ENCODE measurements around the gene GRPEL1. TPM values are rescaled to one million over a fixed set of nuclear protein-coding genes. Genes with fewer than 3 reads are reported as not detected.

Gene GRPEL1
- polyA plus RNA-seq, 1 of the 3 experiments (the other 2 are of a cell fraction) = 29.8 TPM

- Histone ChIP-seq H3K9me2 (no peaks in the 10 kb centered on the region), H3F3A (replicated peaks; ENCODE audit: insufficient read depth) (peaks cover 8% of the 10 kb centered on the region), H3K4me1 (ENCODE audit: control insufficient read depth in 1 of 2, insufficient read depth in 2 of 2, low read depth in 1 of 2, low read length in 1 of 2) (peaks cover under 1 to 4% of the 10 kb centered on the region in 2 experiments; a peak in 2 of 4 replicates), H3K4me3 (ENCODE audit: low read depth in 2 of 2, low read length in 1 of 2) (no peak overlapping the region), H3K79me2 (ENCODE audit: insufficient read depth) (peaks cover 65% of the 10 kb centered on the region), H2AFZ (ENCODE audit: low read depth) (no peak overlapping the region), H3K4me2 (no peak overlapping the region), H4K20me1 (ENCODE audit: insufficient read depth) (peaks cover 29% of the 10 kb centered on the region; the same call in 1 of the 2 replicates), H3K9ac (no peak overlapping the region), H3K36me3 (replicated peaks in 1 of 2; ENCODE audit: control insufficient read depth in 1 of 2, insufficient read depth in 2 of 2, low read length in 1 of 2) (peaks cover 0 to 28% of the 10 kb centered on the region in 2 experiments), H3K9me3 (no peaks in the 10 kb centered on the region), H3K27ac (ENCODE audit: low read depth in 2 of 2, low read length in 1 of 2) (no peak overlapping the region), H3K27me3 (ENCODE audit: insufficient read depth) (no peaks in the 10 kb centered on the region)
- ChIA-PET POLR2A (no interaction called here), CTCF (interaction anchor here (0.9 to 1.3 kb wide), 3 partner anchors 8 to 144 kb away, joined by 3 to 9 read pairs (median 4); partner anchors contain the start of gene TADA2B)
- 93% methylated on average over 9 of the region's 12 CpGs for WGBS (ENCODE audit: low lambda C conversion rate)
- TF ChIP-seq POLR2AphosphoS5 (IDR thresholded peaks at IDR 0.05; ENCODE audit: low read depth, low read length) = no peak
- no peak for TF ChIP-seq CHD2 (IDR thresholded peaks at IDR 0.05; ENCODE audit: low read length, partially characterized antibody)
- TF ChIP-seq FOXJ3 (CRISPR knock-in tag; IDR thresholded peaks at IDR 0.05) = no peak
- TF ChIP-seq NFIC (IDR thresholded peaks at IDR 0.05; ENCODE audit: borderline replicate concordance) = no peak
- TF ChIP-seq, protein P1, sequence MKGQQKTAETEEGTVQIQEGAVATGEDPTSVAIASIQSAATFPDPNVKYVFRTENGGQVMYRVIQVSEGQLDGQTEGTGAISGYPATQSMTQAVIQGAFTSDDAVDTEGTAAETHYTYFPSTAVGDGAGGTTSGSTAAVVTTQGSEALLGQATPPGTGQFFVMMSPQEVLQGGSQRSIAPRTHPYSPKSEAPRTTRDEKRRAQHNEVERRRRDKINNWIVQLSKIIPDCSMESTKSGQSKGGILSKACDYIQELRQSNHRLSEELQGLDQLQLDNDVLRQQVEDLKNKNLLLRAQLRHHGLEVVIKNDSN (IDR thresholded peaks at IDR 0.05; ENCODE audit: borderline replicate concordance, low read depth) = no peak
- no peak for TF ChIP-seq MEF2A (IDR thresholded peaks at IDR 0.05; ENCODE audit: borderline replicate concordance, low read depth)
- DNase-seq = no peak
Measured at GRCh38 chr4:7051144-7051495, 16.7 kb downstream of the GRPEL1 start.

DNA sequence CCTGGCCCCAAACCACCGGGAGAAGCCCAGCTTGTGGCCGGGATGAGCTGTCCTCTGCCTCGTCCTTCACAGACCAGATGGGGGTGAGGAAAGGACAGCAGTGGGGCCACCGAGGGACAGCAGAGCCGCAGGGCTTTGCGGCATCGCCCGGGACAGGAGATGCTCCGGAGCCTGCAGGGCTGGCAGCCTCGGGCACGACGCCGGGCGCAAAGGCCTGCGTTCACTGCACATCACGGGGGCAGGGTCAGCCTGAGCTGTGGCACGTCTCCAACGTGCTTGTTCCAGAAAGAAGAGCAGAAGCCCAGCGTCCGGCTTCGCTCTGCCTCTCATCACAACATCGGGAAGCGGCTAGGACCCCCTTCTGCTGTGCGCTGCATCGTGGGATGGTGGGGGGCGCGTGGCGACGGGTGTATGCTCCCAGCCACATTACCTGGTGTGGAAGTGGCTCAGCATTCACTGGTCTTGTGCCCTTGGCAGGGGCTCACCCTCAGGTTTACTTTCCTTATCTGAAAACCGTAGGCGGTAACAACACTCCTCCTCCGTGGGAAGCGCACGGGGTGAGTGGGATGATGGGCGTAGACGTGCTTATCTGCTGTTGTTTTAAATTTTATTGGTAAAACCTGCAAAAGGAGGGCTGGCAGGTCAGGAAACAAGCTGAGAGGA, 17.3 kb downstream of the GRPEL1 start:
- POLR2A ChIA-PET = no interaction called here

DNA sequence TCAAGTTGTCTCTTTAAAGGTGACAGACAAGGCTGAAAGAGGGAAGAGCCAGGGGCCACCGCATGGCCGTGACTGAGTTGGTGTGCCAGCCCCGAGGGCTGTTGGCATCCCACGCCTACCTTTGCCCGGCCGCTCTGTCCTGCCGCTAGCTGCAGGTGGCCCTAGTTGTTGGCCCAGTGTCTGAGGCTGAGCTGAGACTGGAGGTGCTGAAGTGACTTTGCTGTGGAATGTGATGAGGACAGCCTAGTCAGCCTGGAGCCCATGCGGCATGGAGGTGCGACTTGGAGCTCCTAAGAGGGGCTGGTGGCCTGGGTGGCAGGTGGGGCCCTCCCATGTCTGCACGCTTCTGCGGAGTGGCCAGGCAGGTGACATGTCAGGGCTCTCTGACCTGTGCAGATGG, 18.1 kb downstream of the GRPEL1 start:
- no peak overlapping the region for H3K27ac ChIP-seq (ENCODE audit: low read depth in 2 of 2, low read length in 1 of 2)
- ChIA-PET POLR2A (no interaction called here), CTCF (interaction anchor here (0.7 to 1.3 kb wide), 2 partner anchors 52 to 143 kb away, joined by 3 read pairs; no protein-coding TSS in a partner anchor)
- no peaks in the 10 kb centered on the region for H3K9me3 ChIP-seq
- H3K27me3 ChIP-seq (ENCODE audit: insufficient read depth) = no peaks in the 10 kb centered on the region
- H4K20me1 ChIP-seq (ENCODE audit: insufficient read depth) = peaks cover 41% of the 10 kb centered on the region; the same call in 1 of the 2 replicates
- peaks cover 8 to 13% of the 10 kb centered on the region in 2 experiments; a peak in 2 of 4 replicates for H3K4me1 ChIP-seq (ENCODE audit: control insufficient read depth in 1 of 2, insufficient read depth in 2 of 2, low read depth in 1 of 2, low read length in 1 of 2)
- peaks cover 5% of the 10 kb centered on the region for H3F3A ChIP-seq (replicated peaks; ENCODE audit: insufficient read depth)
- no peaks in the 10 kb centered on the region for H3K9me2 ChIP-seq
- TF ChIP-seq MAX (IDR thresholded peaks at IDR 0.05; ENCODE audit: low read depth) (no peak), EP300 (IDR thresholded peaks at IDR 0.05; ENCODE audit: borderline replicate concordance in 1 of 2, low read depth in 1 of 2, low read length in 1 of 2) (no peak), CHD2 (IDR thresholded peaks at IDR 0.05; ENCODE audit: low read length, partially characterized antibody) (no peak), TAF1 (IDR thresholded peaks at IDR 0.05; ENCODE audit: borderline replicate concordance, low read depth, low read length) (no peak), RCOR1 (IDR thresholded peaks at IDR 0.05; ENCODE audit: low read length) (no peak), MEF2A (IDR thresholded peaks at IDR 0.05; ENCODE audit: borderline replicate concordance, low read depth) (no peak), NFIC (IDR thresholded peaks at IDR 0.05; ENCODE audit: borderline replicate concordance) (no peak), TEAD4 (IDR thresholded peaks at IDR 0.05; ENCODE audit: borderline replicate concordance, insufficient read depth) (no peak), FOSL2 (IDR thresholded peaks at IDR 0.05; ENCODE audit: borderline replicate concordance, low read depth) (no peak), YY1 (IDR thresholded peaks at IDR 0.05; ENCODE audit: low read depth) (no peak), RAD21 (IDR thresholded peaks at IDR 0.05; ENCODE audit: low read length) (no peak), RXRA (IDR thresholded peaks at IDR 0.05; ENCODE audit: borderline replicate concordance, low read depth) (no peak), JUND (IDR thresholded peaks at IDR 0.05) (no peak)
- TF ChIP-seq, protein P2, sequence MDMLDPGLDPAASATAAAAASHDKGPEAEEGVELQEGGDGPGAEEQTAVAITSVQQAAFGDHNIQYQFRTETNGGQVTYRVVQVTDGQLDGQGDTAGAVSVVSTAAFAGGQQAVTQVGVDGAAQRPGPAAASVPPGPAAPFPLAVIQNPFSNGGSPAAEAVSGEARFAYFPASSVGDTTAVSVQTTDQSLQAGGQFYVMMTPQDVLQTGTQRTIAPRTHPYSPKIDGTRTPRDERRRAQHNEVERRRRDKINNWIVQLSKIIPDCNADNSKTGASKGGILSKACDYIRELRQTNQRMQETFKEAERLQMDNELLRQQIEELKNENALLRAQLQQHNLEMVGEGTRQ (IDR thresholded peaks at IDR 0.05; ENCODE audit: borderline replicate concordance, low read depth, low read length) = no peak
- no peak for DNase-seq
- H3K4me3 ChIP-seq (ENCODE audit: low read depth in 2 of 2, low read length in 1 of 2) = no peak overlapping the region
- H3K9ac ChIP-seq = no peak overlapping the region
- WGBS (ENCODE audit: low lambda C conversion rate) = no CpG with 5 or more reads among the region's 11 CpGs
- H3K79me2 ChIP-seq (ENCODE audit: insufficient read depth) = peaks cover 70% of the 10 kb centered on the region
- no peak overlapping the region for H2AFZ ChIP-seq (ENCODE audit: low read depth)
- H3K36me3 ChIP-seq (replicated peaks in 1 of 2; ENCODE audit: control insufficient read depth in 1 of 2, insufficient read depth in 2 of 2, low read length in 1 of 2) = peaks cover 0 to 17% of the 10 kb centered on the region in 2 experiments
- no peak overlapping the region for H3K4me2 ChIP-seq

More for the DNA sequence above, 17.3 kb downstream of the GRPEL1 start:
- no peak overlapping the region for H3K27ac ChIP-seq (ENCODE audit: low read depth in 2 of 2, low read length in 1 of 2)
- peaks cover 8% of the 10 kb centered on the region for H3F3A ChIP-seq (replicated peaks; ENCODE audit: insufficient read depth)
- H2AFZ ChIP-seq (ENCODE audit: low read depth) = no peak overlapping the region
- H3K36me3 ChIP-seq (replicated peaks in 1 of 2; ENCODE audit: control insufficient read depth in 1 of 2, insufficient read depth in 2 of 2, low read length in 1 of 2) = peaks cover 0 to 23% of the 10 kb centered on the region in 2 experiments
- H3K4me1 ChIP-seq (ENCODE audit: control insufficient read depth in 1 of 2, insufficient read depth in 2 of 2, low read depth in 1 of 2, low read length in 1 of 2) = peaks cover 4 to 6% of the 10 kb centered on the region in 2 experiments; a peak in 2 of 4 replicates
- no peaks in the 10 kb centered on the region for H3K27me3 ChIP-seq (ENCODE audit: insufficient read depth)
- no peak overlapping the region for H3K4me2 ChIP-seq
- peaks cover 34% of the 10 kb centered on the region; the same call in 1 of the 2 replicates for H4K20me1 ChIP-seq (ENCODE audit: insufficient read depth)
- CTCF ChIA-PET = interaction anchor here (0.9 to 1.3 kb wide), 3 partner anchors 8 to 144 kb away, joined by 3 to 9 read pairs (median 4); partner anchors contain the start of gene TADA2B
- WGBS (ENCODE audit: low lambda C conversion rate) = 94% methylated on average over 26 of the region's 36 CpGs
- no peak for DNase-seq
- H3K4me3 ChIP-seq (ENCODE audit: low read depth in 2 of 2, low read length in 1 of 2) = no peak overlapping the region
- H3K9me3 ChIP-seq = no peaks in the 10 kb centered on the region
- H3K9ac ChIP-seq = no peak overlapping the region
- peaks cover 65% of the 10 kb centered on the region for H3K79me2 ChIP-seq (ENCODE audit: insufficient read depth)
- TF ChIP-seq EZH2phosphoT487 (IDR thresholded peaks at IDR 0.05; ENCODE audit: borderline replicate concordance, low read depth) (no peak), SMC3 (IDR thresholded peaks at IDR 0.05; ENCODE audit: low read depth, low read length) (no peak), FOXJ3 (CRISPR knock-in tag; IDR thresholded peaks at IDR 0.05) (no peak), MXI1 (IDR thresholded peaks at IDR 0.05; ENCODE audit: low read depth, low read length) (no peak), GATA2 (CRISPR knock-in tag; IDR thresholded peaks at IDR 0.05) (no peak)
- H3K9me2 ChIP-seq = no peaks in the 10 kb centered on the region

All from SK-N-SH (cell line).